GM12801 (cell line): Measurements from ENCODE around the gene C9.

ENCODE experiments used
- CTCF ChIP-seq: IDR thresholded peaks from one replicate; pipeline ENCODE4 v1.5.1; 2011; ENCODE audit warnings: control low read depth; ENCODE audit not compliant: insufficient read length; ENCODE audit errors: extremely low read depth

C9 gene

GRCh38 chr5:39342460-39342859 lies 21.8 kb downstream of the C9 start:
- TF ChIP-seq CTCF: no peak

- TF ChIP-seq CTCF: no peak
These were observed 22.4 kb downstream of the C9 start for GRCh38 chr5:39341896-39342295.

- TF ChIP-seq CTCF: no peak
These were observed 23.8 kb downstream of the C9 start for GRCh38 chr5:39340506-39340905.

- TF ChIP-seq CTCF: no peak
These were observed 26.9 kb downstream of the C9 start for GRCh38 chr5:39337252-39337915.

- TF ChIP-seq CTCF: no peak
These were observed 31.2 kb downstream of the C9 start for GRCh38 chr5:39333104-39333503.

- no peak for TF ChIP-seq CTCF
These were observed 32.4 kb downstream of the C9 start for GRCh38 chr5:39331861-39332381.

- TF ChIP-seq CTCF: no peak
These were observed 35.6 kb downstream of the C9 start for GRCh38 chr5:39328731-39329130.
